CD14-positive monocyte (primary cell): ENCODE results near the gene SDK1. TPM values are rescaled to one million over a fixed set of nuclear protein-coding genes. Genes with fewer than 3 reads are reported as not detected.

Source experiments
- DNase-seq, 3 donors: peaks; one replicate each; pipeline ENCODE4 v3.0.0-alpha.2; 2011 to 2022
- H2AFZ ChIP-seq: 2 replicates; pipeline ENCODE4 v1.6.0; 2012; ENCODE audit warnings: mild to moderate bottlenecking, low read depth, low read length, inconsistent platforms; ENCODE audit not compliant: insufficient read depth, poor library complexity, severe bottlenecking
- H3K27ac ChIP-seq, 2 donors: 1 replicate in 1 of 2; 2 replicates in 1 of 2; pipeline ENCODE4 v1.5.1; 2012 to 2013; ENCODE audit warnings: low read length in 2 of 2, control low read depth in 1 of 2, inconsistent platforms in 1 of 2, low read depth in 1 of 2, mild to moderate bottlenecking in 1 of 2
- H3K27me3 ChIP-seq, 2 donors: one replicate each; pipeline versions ENCODE4 v1.6.0 to v1.6.1; 2011 to 2013; ENCODE audit warnings: low read length in 2 of 2; ENCODE audit not compliant: control insufficient read depth in 2 of 2, insufficient read depth in 2 of 2
- H3K36me3 ChIP-seq, 2 donors: replicated peaks in 1 of 2; 1 replicate in 1 of 2; 2 replicates in 1 of 2; pipeline versions ENCODE4 v1.5.1 to v1.6.1; 2012 to 2013; ENCODE audit warnings: low read length in 2 of 2, control low read depth in 1 of 2, inconsistent platforms in 1 of 2, mild to moderate bottlenecking in 1 of 2; ENCODE audit not compliant: insufficient read depth in 2 of 2, control insufficient read depth in 1 of 2
- H3K4me1 ChIP-seq, 2 donors: 1 replicate in 1 of 2; 2 replicates in 1 of 2; pipeline versions ENCODE4 v1.5.1 to v1.6.1; 2012 to 2013; ENCODE audit warnings: low read length in 2 of 2, control low read depth in 1 of 2, inconsistent platforms in 1 of 2, mild to moderate bottlenecking in 1 of 2, moderate library complexity in 1 of 2; ENCODE audit not compliant: insufficient read depth in 2 of 2, control insufficient read depth in 1 of 2
- H3K4me2 ChIP-seq: replicated peaks from 2 replicates; pipeline ENCODE3; 2012; ENCODE audit warnings: low read length, moderate library complexity, mild to moderate bottlenecking; ENCODE audit not compliant: poor library complexity, severe bottlenecking; ENCODE audit errors: extremely low read depth
- H3K4me3 ChIP-seq, 3 experiments: fragments of 200-600 bp in 1 of 3; sonication (generic) in 1 of 3; replicated peaks in 1 of 3; 1 replicate in 2 of 3; 2 replicates in 1 of 3; pipeline ENCODE4 v1.5.1; 2011 to 2013; ENCODE audit warnings: low read length in 3 of 3, mild to moderate bottlenecking in 3 of 3, control low read depth in 2 of 3, low read depth in 2 of 3, inconsistent platforms in 1 of 3, moderate library complexity in 1 of 3
- H3K79me2 ChIP-seq: 2 replicates; pipeline ENCODE4 v1.6.0; 2012; ENCODE audit warnings: mild to moderate bottlenecking, control low read depth, inconsistent platforms, low read length, moderate library complexity; ENCODE audit not compliant: insufficient read depth
- H3K9ac ChIP-seq: 2 replicates; pipeline ENCODE4 v1.6.0; 2017; ENCODE audit warnings: low read length, mild to moderate bottlenecking; ENCODE audit not compliant: insufficient read depth, poor library complexity, severe bottlenecking
- H3K9me3 ChIP-seq, 2 donors: replicated peaks in 1 of 2; 1 replicate in 1 of 2; 2 replicates in 1 of 2; pipeline versions ENCODE4 v1.5.1 to v1.6.1; 2012 to 2013; ENCODE audit warnings: low read length in 2 of 2, control low read depth in 1 of 2; ENCODE audit not compliant: control insufficient read depth in 1 of 2, insufficient read depth in 1 of 2
- H4K20me1 ChIP-seq: 2 replicates; pipeline ENCODE4 v1.6.0; 2012; ENCODE audit warnings: mild to moderate bottlenecking, low read length, control low read depth, moderate library complexity; ENCODE audit not compliant: insufficient read depth
- H3K27ac Mint-ChIP-seq, 7 donors: one replicate each; pipeline ENCODE4 v1.8.0; 2020; ENCODE audit warnings: mild to moderate bottlenecking in 7 of 7, mixed read lengths in 7 of 7, moderate library complexity in 6 of 7, inconsistent platforms in 2 of 7
- H3K27me3 Mint-ChIP-seq, 3 donors: one replicate each; pipeline ENCODE4 v1.8.0; 2021 to 2022; ENCODE audit warnings: low read depth in 3 of 3, mild to moderate bottlenecking in 3 of 3, mixed read lengths in 3 of 3, moderate library complexity in 3 of 3, inconsistent platforms in 1 of 3
- H3K36me3 Mint-ChIP-seq, 2 donors: one replicate each; pipeline ENCODE4 v1.8.0; 2020; ENCODE audit warnings: mixed read lengths in 2 of 2, inconsistent platforms in 1 of 2, mild to moderate bottlenecking in 1 of 2
- H3K4me1 Mint-ChIP-seq: one replicate; pipeline ENCODE4 v1.8.0; 2020; ENCODE audit warnings: mild to moderate bottlenecking, mixed read lengths
- H3K4me3 Mint-ChIP-seq, 2 donors: one replicate each; pipeline ENCODE4 v1.8.0; 2020; ENCODE audit warnings: mild to moderate bottlenecking in 2 of 2, mixed read lengths in 2 of 2, moderate library complexity in 1 of 2
- H3K9me3 Mint-ChIP-seq, 7 donors: one replicate each; pipeline ENCODE4 v1.8.0; 2020 to 2022; ENCODE audit warnings: mixed read lengths in 7 of 7, mild to moderate bottlenecking in 6 of 7, moderate library complexity in 6 of 7, inconsistent platforms in 2 of 7
- CTCF ChIP-seq: fragments of 200-600 bp; IDR thresholded peaks from one replicate; pipeline ENCODE4 v1.8.0; 2022; ENCODE audit warnings: antibody characterized with exemption, mild to moderate bottlenecking
- WGBS: methylation state at CpG from one replicate; pipeline ENCODE4 v1.1.5; 2013; ENCODE audit warnings: missing lambda C conversion rate; ENCODE audit not compliant: insufficient coverage; 5-methylcytosine and 5-hydroxymethylcytosine counted together
- intact Hi-C, 2 donors: fragments of 100-400 bp; cut with micrococcal nuclease; formaldehyde crosslinking; loops; one replicate each; pipeline versions ENCODE4 v1.15.0 to v1.15.1; 2023
- polyA plus RNA-seq, 3 donors: library from polyadenylated mRNA; depleted of rRNA in 1 of 3; unstranded in 2 of 3; stranded (reverse) in 1 of 3; fragments of 300-500 nt in 2 of 3; fragments of >200 nt in 1 of 3; fragmentation: Illumina TruSeq in 2 of 3; gene quantifications; 1 replicate in 2 of 3; 2 replicates in 1 of 3; pipeline ENCODE4 v1.2.3, GENCODE V29; 2012 to 2021

The SDK1 gene
- polyA plus RNA-seq, 3 donors = 0.01 TPM; not detected in 2

GRCh38 chr7:4198301-4198700 is 897.2 kb downstream of the SDK1 start:
- H3K4me3 ChIP-seq = no peak overlapping the region
- TF ChIP-seq CTCF = no peak
- H2AFZ ChIP-seq = no peak overlapping the region
- 92% methylated on average over 2 of the region's 6 CpGs for WGBS
- no peaks in the 10 kb centered on the region for H3K36me3 ChIP-seq
- H3K79me2 ChIP-seq = no peaks in the 10 kb centered on the region
- no peaks in the 10 kb centered on the region for H3K4me1 ChIP-seq
- Mint-ChIP-seq H3K36me3 (no peaks in the 10 kb centered on the region), H3K27me3 (peaks cover 0 to 2% (median 0%) of the 10 kb centered on the region in 3 donors), H3K9me3 (peaks cover 2 to 15% (median 7%) of the 10 kb centered on the region in 7 donors), H3K4me3 (no peak overlapping the region), H3K4me1 (no peaks in the 10 kb centered on the region), H3K27ac (no peak overlapping the region)
- no peaks in the 10 kb centered on the region for H4K20me1 ChIP-seq
- H3K4me2 ChIP-seq = no peak overlapping the region
- no peak for DNase-seq
- H3K9me3 ChIP-seq = peaks cover 4 to 8% of the 10 kb centered on the region in 2 donors
- intact Hi-C loops = no loop called here
- H3K27me3 ChIP-seq = no peaks in the 10 kb centered on the region
- no peak overlapping the region for H3K27ac ChIP-seq
- no peak overlapping the region for H3K9ac ChIP-seq

GRCh38 chr7:4200546-4201094 is 899.6 kb downstream of the SDK1 start:
- Histone ChIP-seq H3K9ac (no peak overlapping the region), H3K9me3 (peaks cover 4 to 8% of the 10 kb centered on the region in 2 donors), H3K79me2 (no peaks in the 10 kb centered on the region), H3K4me1 (no peaks in the 10 kb centered on the region), H3K4me2 (no peak overlapping the region), H3K4me3 (no peak overlapping the region), H3K27ac (no peak overlapping the region), H3K36me3 (no peaks in the 10 kb centered on the region), H2AFZ (no peak overlapping the region), H4K20me1 (no peaks in the 10 kb centered on the region), H3K27me3 (no peaks in the 10 kb centered on the region)
- no peak overlapping the region for H3K27ac Mint-ChIP-seq
- H3K36me3 Mint-ChIP-seq = no peaks in the 10 kb centered on the region
- DNase-seq = no peak
- H3K4me1 Mint-ChIP-seq = no peaks in the 10 kb centered on the region
- peaks cover 0 to 4% (median 2%) of the 10 kb centered on the region in 3 donors for H3K27me3 Mint-ChIP-seq
- peaks cover 2 to 23% (median 7%) of the 10 kb centered on the region in 7 donors for H3K9me3 Mint-ChIP-seq
- no peak for TF ChIP-seq CTCF
- WGBS = 82% methylated on average over 2 of the region's 2 CpGs
- intact Hi-C loops = no loop called here
- no peak overlapping the region for H3K4me3 Mint-ChIP-seq
